Testis (tissue), 2 donors: Measurements from ENCODE around the gene MIPEP.

Source experiments
- POLR2A ChIP-seq: fragments of 450-650 bp; IDR thresholded peaks from one replicate; pipeline ENCODE4 v1.6.1; 2017; ENCODE audit warnings: antibody characterized with exemption, mild to moderate bottlenecking, moderate library complexity
- TF ChIP-seq, protein P1 (sequence below), 3 experiments: fragments of 450-650 bp in 2 of 3; fragments of 200-600 bp in 1 of 3; sonication (generic) in 1 of 3; IDR thresholded peaks; one replicate each; pipeline ENCODE4 v1.5.1; 2016 to 2019; ENCODE audit warnings: antibody characterized with exemption in 3 of 3, mild to moderate bottlenecking in 2 of 3, moderate library complexity in 1 of 3

DNA sequence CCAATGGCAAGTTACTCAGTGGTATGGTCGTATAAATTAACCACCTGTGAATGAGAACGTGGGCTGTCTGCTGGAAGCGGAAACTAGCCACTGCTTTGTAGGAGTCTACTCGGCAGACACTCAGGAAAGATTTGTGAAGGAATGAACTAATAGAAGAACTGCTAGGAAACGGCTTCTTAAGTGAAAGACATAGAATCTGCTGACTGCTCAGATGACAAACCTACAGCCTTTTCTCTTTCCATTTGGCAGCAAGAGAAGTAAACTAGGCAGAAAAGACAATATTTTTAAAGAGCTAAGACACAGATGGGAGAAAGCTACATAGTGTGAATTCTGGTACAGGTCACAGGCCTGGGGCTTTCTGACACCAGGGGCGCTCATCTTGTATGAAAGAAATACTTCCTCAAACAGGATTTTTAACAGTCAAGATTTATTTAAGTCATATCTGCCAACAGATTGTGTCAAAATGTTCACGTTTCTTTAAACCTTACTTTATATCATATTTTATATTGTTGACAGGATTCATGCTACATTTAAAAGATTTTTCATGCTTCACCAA, 78.4 kb downstream of the MIPEP start:
- TF ChIP-seq POLR2A = no peak
- TF ChIP-seq, protein P1, sequence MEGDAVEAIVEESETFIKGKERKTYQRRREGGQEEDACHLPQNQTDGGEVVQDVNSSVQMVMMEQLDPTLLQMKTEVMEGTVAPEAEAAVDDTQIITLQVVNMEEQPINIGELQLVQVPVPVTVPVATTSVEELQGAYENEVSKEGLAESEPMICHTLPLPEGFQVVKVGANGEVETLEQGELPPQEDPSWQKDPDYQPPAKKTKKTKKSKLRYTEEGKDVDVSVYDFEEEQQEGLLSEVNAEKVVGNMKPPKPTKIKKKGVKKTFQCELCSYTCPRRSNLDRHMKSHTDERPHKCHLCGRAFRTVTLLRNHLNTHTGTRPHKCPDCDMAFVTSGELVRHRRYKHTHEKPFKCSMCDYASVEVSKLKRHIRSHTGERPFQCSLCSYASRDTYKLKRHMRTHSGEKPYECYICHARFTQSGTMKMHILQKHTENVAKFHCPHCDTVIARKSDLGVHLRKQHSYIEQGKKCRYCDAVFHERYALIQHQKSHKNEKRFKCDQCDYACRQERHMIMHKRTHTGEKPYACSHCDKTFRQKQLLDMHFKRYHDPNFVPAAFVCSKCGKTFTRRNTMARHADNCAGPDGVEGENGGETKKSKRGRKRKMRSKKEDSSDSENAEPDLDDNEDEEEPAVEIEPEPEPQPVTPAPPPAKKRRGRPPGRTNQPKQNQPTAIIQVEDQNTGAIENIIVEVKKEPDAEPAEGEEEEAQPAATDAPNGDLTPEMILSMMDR (IDR thresholded peaks at IDR 0.05) = no peak
